Osteoblast (primary cell): ENCODE measurements around the gene COL6A3. TPM values are rescaled to one million over a fixed set of nuclear protein-coding genes. Genes with fewer than 3 reads are reported as not detected.
"Not testable (repeated sequence)": the region's sequence is repeated elsewhere in the genome, so short reads cannot be mapped to it uniquely, and the experiment has no call there.

Source experiments
- DNase-seq: peaks from one replicate; pipeline ENCODE4 v3.0.0; 2011; ENCODE audit warnings: low spot score, mixed read lengths; ENCODE audit not compliant: insufficient read length; ENCODE audit errors: missing footprints
- H2AFZ ChIP-seq: 2 replicates; pipeline ENCODE4 v1.6.0; 2011; ENCODE audit warnings: mild to moderate bottlenecking, low read length
- H3K27ac ChIP-seq: 2 replicates; pipeline ENCODE4 v1.5.1; 2011; ENCODE audit warnings: mild to moderate bottlenecking, low read depth, low read length, moderate library complexity
- H3K27me3 ChIP-seq: 2 replicates; pipeline ENCODE4 v1.6.0; 2012; ENCODE audit warnings: mild to moderate bottlenecking, control low read depth, inconsistent platforms, low read length, moderate library complexity; ENCODE audit not compliant: insufficient read depth
- H3K36me3 ChIP-seq: 2 replicates; pipeline ENCODE4 v1.5.1; 2011; ENCODE audit warnings: mild to moderate bottlenecking, low read length, control low read depth, moderate library complexity; ENCODE audit not compliant: insufficient read depth
- H3K4me1 ChIP-seq: 2 replicates; pipeline ENCODE4 v1.5.1; 2011; ENCODE audit warnings: mild to moderate bottlenecking, low read length, control low read depth, moderate library complexity; ENCODE audit not compliant: insufficient read depth
- H3K4me2 ChIP-seq: 2 replicates; pipeline ENCODE4 v1.6.0; 2011; ENCODE audit warnings: mild to moderate bottlenecking, low read length; ENCODE audit not compliant: insufficient read depth
- H3K4me3 ChIP-seq: fragments of 200-600 bp; sonication (generic); 3 replicates; pipeline ENCODE4 v1.5.1; 2012; ENCODE audit warnings: mild to moderate bottlenecking, low read length, inconsistent platforms; ENCODE audit not compliant: insufficient read depth
- H3K79me2 ChIP-seq: 2 replicates; pipeline ENCODE4 v1.6.0; 2012; ENCODE audit warnings: mild to moderate bottlenecking, low read length, control low read depth, inconsistent platforms; ENCODE audit not compliant: insufficient read depth
- H3K9me3 ChIP-seq: 2 replicates; pipeline ENCODE4 v1.5.1; 2011; ENCODE audit warnings: low read depth, low read length, control low read depth
- H4K20me1 ChIP-seq: 2 replicates; pipeline ENCODE4 v1.6.0; 2012; ENCODE audit warnings: mild to moderate bottlenecking, low read length, control low read depth; ENCODE audit not compliant: insufficient read depth
- CTCF ChIP-seq: IDR thresholded peaks from 2 replicates; pipeline ENCODE4 v1.5.1; 2011; ENCODE audit warnings: mild to moderate bottlenecking, low read depth, low read length, moderate library complexity; ENCODE audit errors: extremely low read depth
- total RNA-seq: library from RNA; depleted of rRNA; stranded (reverse); fragments of >200 nt; gene quantifications from 2 replicates; pipeline ENCODE4 v1.2.3, GENCODE V29; 2012

Gene COL6A3
- total RNA-seq, 1 donor, result 4,017 TPM

- DNase-seq, result no peak
- H3K4me2 ChIP-seq, result peak overlapping the region; percentile 97
- no peaks in the 10 kb centered on the region for H3K9me3 ChIP-seq
- no peak overlapping the region for H2AFZ ChIP-seq
- H3K79me2 ChIP-seq, result peaks cover 91% of the 10 kb centered on the region
- H3K27ac ChIP-seq, result peak overlapping the region; percentile 96
- H3K4me1 ChIP-seq, result peaks cover 59% of the 10 kb centered on the region
- peak overlapping the region; percentile 86 for H3K4me3 ChIP-seq
- no peaks in the 10 kb centered on the region for H3K27me3 ChIP-seq
- H4K20me1 ChIP-seq, result peaks cover 25% of the 10 kb centered on the region
- no peak for TF ChIP-seq CTCF
- H3K36me3 ChIP-seq, result peaks cover 29% of the 10 kb centered on the region
These were observed 2.8 kb downstream of the COL6A3 start for GRCh38 chr2:237411092-237411601.

GRCh38 chr2:237409263-237409662 is 4.7 kb downstream of the COL6A3 start:
- Histone ChIP-seq H4K20me1 (peaks cover 36% of the 10 kb centered on the region), H3K36me3 (peaks cover 45% of the 10 kb centered on the region), H3K4me1 (peaks cover 72% of the 10 kb centered on the region), H3K27ac (peak overlapping the region; percentile 96), H3K79me2 (peaks cover 99% of the 10 kb centered on the region), H3K4me2 (peak overlapping the region; percentile 97), H3K4me3 (peak overlapping the region; percentile 86)
- not testable (repeated sequence) for H2AFZ ChIP-seq, DNase-seq, H3K9me3 ChIP-seq, H3K27me3 ChIP-seq

GRCh38 chr2:237408335-237409000 is 5.5 kb downstream of the COL6A3 start:
- TF ChIP-seq CTCF, result no peak
- Histone ChIP-seq H3K36me3 (peaks cover 53% of the 10 kb centered on the region), H3K9me3 (no peaks in the 10 kb centered on the region), H2AFZ (no peak overlapping the region), H3K79me2 (peaks cover 100% of the 10 kb centered on the region), H3K4me2 (peak overlapping the region; percentile 97), H3K27me3 (no peaks in the 10 kb centered on the region), H3K4me1 (peaks cover 79% of the 10 kb centered on the region), H3K27ac (peak overlapping the region; percentile 96), H4K20me1 (peaks cover 44% of the 10 kb centered on the region), H3K4me3 (peak overlapping the region; percentile 23)
- no peak for DNase-seq

GRCh38 chr2:237407700-237408099 is 6.3 kb downstream of the COL6A3 start:
- TF ChIP-seq CTCF, result no peak
- Histone ChIP-seq H3K27ac (peak overlapping the region; percentile 96), H4K20me1 (peaks cover 51% of the 10 kb centered on the region), H3K27me3 (no peaks in the 10 kb centered on the region), H3K36me3 (peaks cover 60% of the 10 kb centered on the region), H2AFZ (no peak overlapping the region), H3K4me2 (peak overlapping the region; percentile 97), H3K4me1 (peaks cover 85% of the 10 kb centered on the region), H3K9me3 (no peaks in the 10 kb centered on the region), H3K79me2 (peaks cover 100% of the 10 kb centered on the region), H3K4me3 (peak overlapping the region; percentile 23)
- no peak for DNase-seq
